OCI-M1 (cell line): Measurements from ENCODE around the gene EPHX1.
"Not testable (repeated sequence)": the region's sequence is repeated elsewhere in the genome, so short reads cannot be mapped to it uniquely, and the experiment has no call there.

Source experiments
- DNase-seq: peaks from one replicate; lab custom pipeline; 2025; lab: John Stamatoyannopoulos, UW

EPHX1 gene

GRCh38 chr1:225777583-225778336 lies 32.2 kb upstream of the EPHX1 start, which contains the start of gene SRP9:
Gene SRP9 (plus strand): TSS chr1:225777826. CDS start chr1:225777941, 115 bp downstream.
- peak; percentile 100 for DNase-seq

- no peak for DNase-seq
Observed at GRCh38 chr1:225778337-225778669, 31.6 kb upstream of the EPHX1 start.

GRCh38 chr1:225779165-225779564 lies 30.8 kb upstream of the EPHX1 start:
- DNase-seq: not testable (repeated sequence)

GRCh38 chr1:225780134-225780533 lies 29.8 kb upstream of the EPHX1 start:
- DNase-seq: no peak

- DNase-seq: no peak
Observed at GRCh38 chr1:225780630-225781029, 29.3 kb upstream of the EPHX1 start.

GRCh38 chr1:225789142-225789541 lies 20.8 kb upstream of the EPHX1 start:
- not testable (repeated sequence) for DNase-seq

- DNase-seq: no peak
Observed at GRCh38 chr1:225794954-225795353, 15.0 kb upstream of the EPHX1 start.

- DNase-seq: not testable (repeated sequence)
Observed at GRCh38 chr1:225796097-225796496, 13.8 kb upstream of the EPHX1 start.

GRCh38 chr1:225801146-225801545 lies 8.8 kb upstream of the EPHX1 start:
- DNase-seq: not testable (repeated sequence)

GRCh38 chr1:225806249-225806648 lies 3.7 kb upstream of the EPHX1 start:
- no peak for DNase-seq

GRCh38 chr1:225806736-225807135 lies 3.2 kb upstream of the EPHX1 start:
- not testable (repeated sequence) for DNase-seq

GRCh38 chr1:225808136-225808535 lies 1.8 kb upstream of the EPHX1 start:
- DNase-seq: no peak

GRCh38 chr1:225810579-225811538 lies 935 bp downstream of the EPHX1 start:
- not testable (repeated sequence) for DNase-seq

- peak; percentile 29 for DNase-seq
Observed at GRCh38 chr1:225811622-225812487, 1.9 kb downstream of the EPHX1 start.

GRCh38 chr1:225812488-225813213 lies 2.7 kb downstream of the EPHX1 start:
- DNase-seq: no peak

GRCh38 chr1:225813214-225813964 lies 3.5 kb downstream of the EPHX1 start:
- peak; percentile 51 for DNase-seq

- no peak for DNase-seq
Observed at GRCh38 chr1:225814381-225814780, 4.5 kb downstream of the EPHX1 start.

- DNase-seq: not testable (repeated sequence)
Observed at GRCh38 chr1:225815090-225815489, 5.2 kb downstream of the EPHX1 start.

GRCh38 chr1:225815526-225816178 lies 5.7 kb downstream of the EPHX1 start:
- DNase-seq: no peak
